HS-27A (cell line): ENCODE measurements around the gene MAP4K1.
"Not testable (repeated sequence)": the region's sequence is repeated elsewhere in the genome, so short reads cannot be mapped to it uniquely, and the experiment has no call there.

Experiments
- DNase-seq: peaks from one replicate; pipeline ENCODE4 v3.0.0-alpha.2; 2012; ENCODE audit warnings: low read depth, missing footprints

MAP4K1 gene

DNA sequence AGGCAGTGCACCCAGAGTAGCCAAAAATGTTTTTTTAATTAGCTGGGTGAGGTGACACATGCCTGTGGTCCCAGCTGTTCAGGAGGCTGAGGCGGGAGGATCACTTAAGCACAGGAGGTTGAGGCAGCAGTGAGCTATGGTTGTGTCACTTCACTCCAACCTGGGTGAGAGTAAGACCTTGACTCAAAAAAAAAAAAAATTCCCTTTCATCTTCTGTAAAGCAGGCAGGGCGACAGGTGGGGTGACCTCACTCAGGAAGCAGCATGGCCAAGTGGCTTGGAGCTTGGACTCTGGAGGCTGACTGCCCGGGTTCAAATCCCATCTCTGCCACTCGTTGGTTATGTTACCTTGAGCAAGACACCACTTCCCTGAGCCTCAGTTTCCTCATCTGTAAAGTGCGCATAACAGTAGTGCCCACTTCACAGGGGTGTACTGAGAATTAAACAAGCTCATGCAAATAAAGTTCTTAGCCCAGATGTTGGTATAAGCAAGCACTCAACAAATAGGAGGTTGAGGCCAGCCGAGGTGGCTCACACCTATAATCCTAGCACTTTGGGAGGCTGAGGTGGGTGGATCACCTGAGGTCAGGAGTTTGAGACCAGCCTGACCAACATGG is 48.3 kb downstream of the MAP4K1 start:
- no peak for DNase-seq

DNA sequence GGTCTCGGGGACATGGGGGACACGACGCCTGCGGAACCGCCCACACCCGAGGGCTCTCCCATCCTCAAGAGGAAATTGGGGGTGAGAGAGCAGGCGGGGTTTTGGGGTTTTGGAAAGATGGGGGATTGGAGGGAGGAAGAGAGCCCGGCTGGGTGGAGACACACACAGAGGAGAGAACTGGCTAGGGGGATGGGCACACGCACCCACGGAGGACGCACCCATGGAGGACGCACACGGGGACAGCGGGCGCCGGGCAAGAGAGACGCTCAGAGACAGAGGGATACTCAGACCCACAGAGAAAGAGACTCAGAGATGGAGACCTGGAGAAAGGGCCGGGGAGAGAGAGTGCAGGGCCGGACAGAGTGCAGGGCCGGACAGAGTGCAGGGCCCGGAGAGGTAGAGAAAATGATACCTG is 52.1 kb downstream of the MAP4K1 start:
- no peak for DNase-seq

DNA sequence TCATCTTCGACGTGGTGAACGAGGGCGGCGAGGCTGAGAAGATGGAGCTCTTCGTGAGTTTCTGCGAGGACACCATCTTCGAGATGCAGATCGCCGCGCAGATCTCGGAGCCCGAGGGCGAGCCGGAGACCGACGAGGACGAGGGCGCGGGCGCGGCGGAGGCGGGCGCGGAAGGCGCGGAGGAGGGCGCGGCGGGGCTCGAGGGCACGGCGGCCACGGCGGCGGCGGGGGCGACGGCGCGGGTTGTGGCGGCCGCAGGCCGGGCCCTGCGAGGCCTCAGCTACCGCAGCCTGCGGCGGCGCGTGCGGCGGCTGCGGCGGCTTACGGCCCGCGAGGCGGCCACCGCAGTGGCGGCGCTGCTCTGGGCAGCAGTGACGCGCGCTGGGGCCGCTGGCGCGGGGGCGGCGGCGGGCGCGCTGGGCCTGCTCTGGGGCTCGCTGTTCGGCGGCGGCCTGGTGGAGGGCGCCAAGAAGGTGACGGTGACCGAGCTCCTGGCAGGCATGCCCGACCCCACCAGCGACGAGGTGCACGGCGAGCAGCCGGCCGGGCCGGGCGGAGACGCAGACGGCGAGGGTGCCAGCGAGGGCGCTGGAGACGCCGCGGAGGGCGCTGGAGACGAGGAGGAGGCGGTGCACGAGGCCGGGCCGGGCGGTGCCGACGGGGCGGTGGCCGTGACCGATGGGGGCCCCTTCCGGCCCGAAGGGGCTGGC is 52.6 kb downstream of the MAP4K1 start:
- DNase-seq = no peak

DNA sequence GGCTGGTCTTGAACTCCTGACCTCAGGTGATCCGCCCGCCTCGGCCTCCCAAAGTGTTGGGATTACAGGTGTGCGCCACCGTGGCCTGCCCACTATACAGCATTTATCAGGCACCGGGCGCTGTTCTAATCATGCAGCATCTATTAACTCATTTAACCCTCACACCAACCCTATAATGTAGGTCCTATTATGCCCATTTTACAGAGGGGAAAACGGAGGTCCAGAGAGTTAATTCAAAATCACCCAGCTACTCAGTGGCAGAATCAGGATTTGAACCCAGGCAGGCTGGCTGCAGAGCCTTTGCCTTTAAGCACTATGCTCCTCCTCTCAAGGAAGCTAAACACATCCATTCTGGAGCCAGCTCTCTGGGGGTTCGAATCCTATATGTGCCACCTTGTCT is 54.3 kb downstream of the MAP4K1 start:
- no peak for DNase-seq

DNA sequence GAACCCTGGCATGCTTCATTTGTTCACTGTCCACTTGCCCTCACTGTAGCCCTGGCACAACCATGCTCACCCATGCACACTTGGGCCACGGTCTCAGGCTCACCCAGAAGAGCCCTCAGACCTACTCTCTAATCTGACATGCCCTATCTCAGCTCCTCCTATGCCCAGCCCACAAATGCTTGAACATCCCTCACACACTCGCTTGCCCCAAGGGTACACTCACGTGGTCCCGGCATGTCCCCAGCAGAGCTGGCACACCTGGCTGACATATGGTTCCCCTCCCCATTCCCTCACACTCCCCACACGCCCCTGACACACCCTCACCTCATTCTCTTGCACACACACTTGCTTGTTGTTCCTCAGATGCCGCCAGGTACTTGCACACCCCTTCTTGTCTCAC is 55.7 kb downstream of the MAP4K1 start:
- DNase-seq = no peak

DNA sequence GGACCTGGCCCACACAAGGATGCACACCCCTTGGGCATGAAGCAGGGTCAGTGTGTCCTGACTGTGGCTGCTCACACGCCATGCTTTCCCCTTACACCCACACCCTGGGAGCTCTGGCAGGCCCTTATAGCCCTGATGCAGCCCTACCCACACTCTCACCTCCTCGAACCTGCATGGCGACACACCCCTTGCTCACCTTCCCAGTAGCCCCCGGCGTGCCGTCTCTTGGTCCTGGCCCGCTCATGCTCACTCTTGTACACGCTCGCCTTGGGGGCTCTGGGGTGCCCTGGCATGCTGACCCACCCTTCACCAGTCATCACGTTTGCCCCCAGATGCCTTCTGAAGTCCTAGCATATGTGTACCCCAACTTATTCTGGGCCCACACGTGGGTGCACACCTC is 56.1 kb downstream of the MAP4K1 start:
- no peak for DNase-seq

DNA sequence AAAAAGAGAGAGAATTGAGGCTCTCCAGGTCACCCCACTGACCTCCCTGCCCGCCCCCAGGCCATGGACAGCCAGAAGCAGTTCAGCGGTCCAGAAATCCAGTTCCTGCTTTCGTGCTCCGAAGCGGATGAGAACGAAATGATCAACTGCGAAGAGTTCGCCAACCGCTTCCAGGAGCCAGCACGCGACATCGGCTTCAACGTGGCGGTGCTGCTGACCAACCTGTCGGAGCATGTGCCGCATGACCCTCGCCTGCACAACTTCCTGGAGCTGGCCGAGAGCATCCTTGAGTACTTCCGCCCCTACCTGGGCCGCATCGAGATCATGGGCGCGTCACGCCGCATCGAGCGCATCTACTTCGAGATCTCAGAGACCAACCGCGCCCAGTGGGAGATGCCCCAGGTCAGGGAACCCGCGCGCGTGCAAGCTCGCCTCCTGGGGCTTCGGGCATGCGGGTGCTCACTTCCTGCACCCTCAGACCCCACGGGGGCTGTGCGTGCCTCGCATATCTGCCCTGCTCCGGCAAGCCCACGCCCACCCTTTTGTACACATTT is 56.6 kb downstream of the MAP4K1 start:
- DNase-seq = no peak

DNA sequence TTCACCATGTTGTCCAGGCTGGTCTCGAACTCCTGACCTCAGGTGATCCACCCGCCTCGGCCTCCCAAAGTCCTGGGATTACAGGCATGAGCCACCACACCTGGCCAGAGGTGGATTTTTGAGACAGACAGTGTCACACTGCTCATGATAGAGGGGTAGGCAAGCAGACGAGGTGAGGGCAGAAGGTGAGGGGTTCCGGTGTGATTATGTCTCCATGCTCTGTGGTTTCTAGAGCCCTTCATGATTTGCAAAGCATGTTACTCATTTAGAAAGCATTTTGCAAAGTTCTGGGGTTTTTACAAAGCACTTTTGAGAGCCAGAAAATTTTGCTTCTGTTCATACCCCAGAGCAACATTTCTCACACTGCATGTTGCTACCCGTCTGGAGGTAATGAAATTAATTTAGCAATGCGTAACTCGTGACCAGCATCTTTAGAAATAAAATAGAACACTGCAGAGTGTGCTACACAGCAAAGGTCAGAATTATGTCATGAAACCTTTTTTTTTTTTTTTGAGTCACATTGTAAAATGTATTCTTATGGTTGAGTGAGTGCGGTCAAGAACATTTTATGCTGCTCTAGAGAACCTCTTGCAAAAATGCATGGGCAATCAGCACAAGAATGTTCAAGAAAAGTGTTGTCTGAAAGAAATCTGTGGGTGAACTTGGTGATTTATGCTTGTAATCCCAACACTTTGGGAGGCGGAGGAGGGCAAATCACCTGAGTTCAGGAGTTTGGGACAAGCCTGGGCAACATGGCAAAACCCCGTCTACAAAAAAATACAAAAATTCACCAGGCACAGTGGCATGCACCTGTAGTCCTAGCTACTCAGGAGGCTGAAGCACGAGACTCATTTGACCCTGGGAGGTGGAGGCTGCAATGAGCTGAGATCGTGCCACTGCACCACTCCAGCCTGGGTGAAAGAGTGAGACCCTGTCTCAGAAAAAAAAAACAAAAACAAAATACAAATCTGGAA is 58.0 kb downstream of the MAP4K1 start:
- DNase-seq = no peak

DNA sequence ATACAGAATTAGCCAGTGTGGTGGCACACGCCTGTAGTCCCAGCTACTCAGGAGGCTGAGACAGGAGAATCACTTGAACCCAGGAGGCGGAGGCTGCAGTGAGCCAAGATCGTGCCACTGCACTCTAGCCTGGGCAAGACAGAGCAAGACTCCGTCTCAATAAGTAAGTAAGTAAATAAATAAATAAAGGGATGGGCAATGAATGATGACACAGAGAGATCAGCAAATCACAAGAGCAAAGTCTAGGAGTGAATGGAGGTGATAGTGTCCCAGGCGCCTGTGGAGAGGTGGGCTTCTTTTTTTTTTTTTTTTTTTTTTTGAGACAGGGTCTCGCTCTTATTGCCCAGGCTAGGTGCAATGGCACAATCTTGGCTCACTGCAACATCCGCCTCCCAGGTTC is 58.8 kb downstream of the MAP4K1 start:
- not testable (repeated sequence) for DNase-seq

DNA sequence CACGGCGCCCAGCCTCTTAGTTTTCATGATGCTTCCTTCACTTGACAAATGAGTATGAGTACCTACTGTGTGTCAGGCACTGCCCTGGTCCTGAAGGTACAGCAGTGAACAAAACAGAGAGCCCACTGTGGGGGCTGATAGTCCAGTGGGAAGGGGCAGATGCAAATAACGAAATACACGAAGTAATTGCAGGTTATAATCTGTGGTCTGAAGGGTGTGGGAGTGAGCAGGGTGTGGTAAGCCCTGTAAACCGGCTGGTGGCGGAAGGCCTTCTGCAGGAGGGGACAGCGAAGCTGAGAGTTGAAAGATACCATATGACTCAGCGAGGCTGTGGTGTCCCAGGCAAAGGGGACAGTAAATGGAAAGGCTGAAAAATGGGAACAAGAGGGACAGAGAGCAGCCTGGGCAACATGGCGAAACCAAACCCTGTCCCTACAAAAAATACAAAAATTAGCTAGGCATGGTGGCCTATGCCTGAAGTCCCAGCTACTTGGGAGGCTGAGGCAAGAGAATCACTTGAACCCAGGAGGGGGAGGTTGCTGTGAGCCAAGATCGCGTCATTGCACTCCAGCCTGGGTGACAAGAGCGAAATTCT is 60.5 kb downstream of the MAP4K1 start:
- DNase-seq = no peak

DNA sequence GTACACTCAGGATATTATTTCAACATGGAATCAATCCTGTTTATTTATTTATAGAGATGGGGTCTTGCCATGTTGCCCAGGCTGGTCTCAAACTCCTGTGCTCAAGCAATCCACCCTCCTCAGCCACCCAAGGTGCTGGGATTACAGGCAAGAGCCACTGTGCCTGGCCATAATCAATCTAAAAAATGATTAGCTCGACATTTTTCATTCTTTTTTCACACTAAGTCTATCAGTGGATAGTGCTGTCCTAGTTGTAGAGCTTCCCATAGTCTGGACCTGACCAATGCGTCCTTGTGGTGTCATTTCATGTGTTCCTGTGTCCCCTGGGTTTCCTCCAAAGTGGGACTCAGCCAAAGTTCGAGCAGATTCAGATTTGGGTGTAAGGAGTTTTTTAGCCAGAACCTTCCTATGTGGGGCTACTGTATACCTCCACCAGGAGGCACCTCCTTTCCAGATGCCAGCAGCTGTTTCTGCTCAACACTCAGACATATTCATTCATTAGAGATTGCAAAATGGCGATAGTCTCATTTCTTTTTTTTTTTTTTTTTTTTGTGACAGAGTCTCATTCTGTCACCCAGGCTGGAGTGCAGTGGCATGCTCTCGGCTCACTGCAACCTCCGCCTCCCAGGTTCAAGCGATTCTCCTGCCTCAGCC is 61.1 kb downstream of the MAP4K1 start:
- DNase-seq = no peak

DNA sequence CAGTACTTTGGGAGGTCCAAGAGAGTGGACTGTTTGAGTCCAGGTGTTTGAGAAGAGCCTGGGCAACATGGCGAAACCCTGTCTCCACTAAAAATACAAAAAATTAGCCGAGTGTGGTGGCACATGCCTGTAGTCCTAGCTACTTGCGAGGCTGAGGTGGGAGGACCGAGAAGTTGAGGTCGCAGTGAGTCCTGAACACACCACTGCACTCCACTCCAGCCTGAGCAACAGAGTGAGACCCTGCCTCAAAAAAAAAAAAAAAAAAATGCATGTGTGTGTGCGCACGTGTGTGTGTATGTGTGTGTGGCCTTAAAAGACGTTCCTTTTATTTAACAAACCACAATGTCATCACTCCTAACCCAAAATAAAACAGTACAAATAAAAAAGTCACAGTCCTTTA is 62.6 kb downstream of the MAP4K1 start:
- DNase-seq = no peak

DNA sequence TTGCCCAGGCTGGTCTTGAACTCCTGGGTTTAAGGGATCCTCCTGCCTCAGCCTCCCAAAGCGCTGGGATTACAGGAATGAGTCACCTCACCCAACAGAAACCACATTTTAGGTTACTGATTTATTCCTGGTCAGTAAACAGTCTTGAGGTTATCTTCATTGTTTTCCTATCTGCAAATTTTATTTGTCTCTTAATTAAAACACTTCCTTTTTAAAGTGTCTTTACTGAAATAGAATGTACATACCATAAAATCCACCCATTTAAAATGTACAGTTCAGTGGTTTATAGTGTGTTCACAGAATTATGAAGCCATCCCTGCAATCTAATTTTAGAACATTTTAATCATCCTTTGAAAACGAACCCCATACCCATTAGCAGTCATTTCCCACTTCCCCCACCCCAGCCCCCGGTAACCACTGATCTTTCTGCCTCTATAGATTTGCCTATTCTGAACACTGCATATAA is 63.0 kb downstream of the MAP4K1 start:
- no peak for DNase-seq

DNA sequence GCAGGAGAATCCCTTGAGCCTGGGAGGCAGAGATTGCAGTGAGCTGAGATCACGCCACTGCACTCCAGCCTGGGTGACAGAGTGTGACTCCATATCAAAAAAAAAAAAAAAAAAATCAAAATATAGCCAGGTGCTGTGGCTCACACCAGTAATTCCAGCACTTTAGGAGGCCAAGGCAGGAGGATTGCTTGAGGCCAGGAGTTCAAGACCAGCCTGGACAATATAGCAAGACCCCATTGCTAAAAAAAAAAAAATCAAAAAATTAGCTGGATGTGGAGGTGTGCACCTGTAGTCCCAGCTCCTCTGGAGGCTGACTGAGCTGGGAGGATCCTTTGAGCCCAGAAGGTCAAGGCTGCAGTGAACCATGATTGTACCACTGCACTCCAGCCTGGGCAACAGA is 64.5 kb downstream of the MAP4K1 start:
- not testable (repeated sequence) for DNase-seq

DNA sequence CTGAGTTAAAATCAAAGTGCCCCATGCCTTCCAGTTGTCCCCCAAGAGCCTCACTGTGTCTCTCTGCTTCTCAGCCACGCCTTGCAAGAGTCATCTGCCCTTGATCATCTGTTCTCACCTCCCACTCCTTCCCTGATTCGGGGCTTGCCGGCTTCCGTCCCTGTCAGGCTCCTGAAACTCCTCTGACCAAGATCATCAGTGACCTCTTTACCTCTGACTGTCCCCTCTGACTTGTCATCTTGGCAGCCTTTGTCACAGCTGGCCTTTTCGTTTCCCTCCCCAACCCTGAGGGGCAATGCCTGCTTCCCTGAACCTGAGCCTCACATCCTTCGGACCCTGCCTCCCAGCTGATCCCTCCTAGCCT is 66.3 kb downstream of the MAP4K1 start:
- no peak for DNase-seq

DNA sequence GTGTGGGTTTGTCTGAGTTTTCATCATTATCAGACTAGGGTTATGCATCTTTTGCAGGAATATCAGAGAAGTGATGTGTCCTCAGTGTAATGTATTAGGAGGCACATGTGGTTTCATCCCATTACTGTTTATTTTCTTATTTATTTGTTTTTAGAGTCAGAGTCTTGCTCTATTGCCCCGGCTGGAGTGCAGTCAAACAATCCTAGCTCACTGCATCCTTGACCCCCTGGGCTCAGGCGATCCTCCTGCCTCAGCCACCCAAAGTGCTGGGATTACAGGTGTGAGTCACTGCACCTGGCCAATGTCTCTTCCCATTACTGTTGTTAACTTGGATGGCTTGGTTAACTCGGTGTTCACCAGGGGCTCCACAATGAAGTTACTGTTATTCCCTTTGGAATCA is 67.4 kb downstream of the MAP4K1 start:
- DNase-seq = no peak

DNA sequence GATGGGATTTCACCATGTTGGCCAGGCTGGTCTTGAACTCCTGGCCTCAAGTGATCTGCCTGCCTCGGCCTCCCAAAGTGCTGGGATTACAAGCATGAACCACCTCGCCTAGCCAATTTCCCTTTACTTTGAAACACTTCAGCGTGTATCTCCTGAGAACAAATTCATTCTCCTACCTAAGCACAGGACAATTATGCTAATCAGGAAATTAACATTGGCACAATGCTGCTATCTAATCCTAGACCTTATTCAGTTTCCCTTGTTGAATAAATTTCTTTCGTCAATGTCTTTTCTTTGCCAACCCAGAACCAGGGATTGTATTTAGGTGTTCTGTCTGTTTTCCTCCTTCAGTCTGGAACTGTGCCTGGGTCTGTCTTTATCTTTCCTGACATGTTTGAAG is 67.8 kb downstream of the MAP4K1 start:
- DNase-seq = no peak

DNA sequence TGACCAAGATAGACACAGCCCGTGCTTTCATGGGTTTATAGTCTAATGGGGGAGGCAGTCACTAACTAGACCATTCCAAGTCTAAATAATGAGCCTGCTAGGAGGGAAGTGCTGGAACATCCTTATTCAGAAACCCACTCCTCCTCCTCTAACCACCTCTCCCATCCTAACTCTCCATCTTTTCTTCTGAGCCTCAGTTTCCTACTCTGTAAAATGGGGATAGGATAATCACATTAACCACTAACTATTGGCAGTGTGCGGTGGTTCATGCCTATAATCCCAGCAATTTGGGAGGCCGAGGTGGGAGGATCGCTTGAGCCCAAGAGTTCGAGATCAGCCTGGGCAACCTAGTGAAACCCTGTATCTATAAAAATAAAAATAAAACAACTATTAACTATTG is 68.7 kb downstream of the MAP4K1 start:
- no peak for DNase-seq

DNA sequence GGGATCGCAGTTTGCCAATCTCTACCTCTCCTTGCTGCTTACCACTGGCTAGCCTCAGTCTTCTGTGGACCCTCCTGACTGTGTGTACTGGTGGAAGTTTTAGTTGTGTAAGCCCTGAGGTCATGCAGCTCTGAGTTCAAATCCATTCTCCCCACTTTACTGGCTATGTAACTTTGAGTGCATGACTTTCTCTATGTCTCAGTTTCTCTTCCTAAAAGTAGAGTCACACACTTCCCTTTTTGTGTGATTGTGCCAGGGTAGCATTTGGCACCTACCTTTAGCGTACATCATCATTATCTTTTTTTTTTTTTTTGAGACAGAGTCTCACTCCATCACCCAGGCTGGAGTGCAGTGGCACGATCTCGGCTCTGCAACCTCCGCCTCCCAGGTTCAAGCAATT is 70.3 kb downstream of the MAP4K1 start:
- DNase-seq = no peak

DNA sequence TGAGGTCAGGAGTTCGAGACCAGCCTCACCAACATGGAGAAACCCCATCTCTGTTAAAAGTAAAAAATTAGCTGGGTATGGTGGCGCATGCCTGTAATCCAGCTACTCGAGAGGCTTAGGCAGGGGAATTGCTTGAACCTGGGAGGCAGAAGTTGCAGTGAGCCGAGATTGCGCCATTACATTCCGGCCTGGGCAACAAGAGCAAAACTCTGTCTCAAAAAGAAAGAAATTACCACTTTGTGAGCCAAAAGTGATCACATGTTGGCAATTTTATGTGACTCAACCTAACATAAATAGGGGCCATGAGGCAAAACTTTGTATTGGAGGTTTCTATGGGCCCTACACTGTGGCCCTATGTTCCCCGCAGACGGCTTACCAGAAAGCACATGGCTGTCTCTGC is 72.2 kb downstream of the MAP4K1 start:
- no peak for DNase-seq

DNA sequence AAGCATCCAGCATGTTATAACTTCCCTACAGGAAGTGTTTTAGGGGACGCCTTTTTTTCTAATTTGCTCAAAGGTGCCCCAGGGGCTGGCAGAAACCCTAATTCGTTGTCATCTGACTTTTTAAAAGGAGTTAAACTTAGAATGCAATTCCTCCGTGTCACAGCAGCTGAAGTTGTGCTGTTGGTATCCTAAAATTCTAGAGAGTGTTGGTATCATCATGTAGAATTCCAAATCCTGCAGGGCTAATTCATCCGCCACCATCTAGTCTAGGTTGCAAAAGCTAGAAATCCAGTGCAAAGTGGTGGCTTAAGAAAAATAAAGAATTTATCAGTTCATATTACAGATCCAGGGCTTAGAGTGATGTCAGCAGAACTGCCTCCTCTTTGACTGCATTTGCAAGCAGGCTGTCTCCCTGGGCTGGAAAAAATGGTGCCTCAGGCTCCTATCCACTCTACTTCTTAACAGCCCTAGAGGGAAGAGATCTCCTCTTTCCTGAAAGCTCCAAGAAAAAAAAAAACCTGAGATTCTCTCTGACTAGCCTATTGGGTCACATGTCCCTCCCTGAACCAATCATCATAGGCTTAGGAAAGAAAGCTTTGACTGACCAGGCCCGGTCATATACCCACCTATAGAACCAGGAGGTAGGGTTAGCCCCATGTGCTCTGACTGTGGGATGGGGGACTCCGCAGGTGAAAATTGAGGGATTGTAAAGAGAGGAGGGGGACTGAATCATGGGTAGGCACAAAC is 73.0 kb downstream of the MAP4K1 start:
- DNase-seq = no peak
